GM12801 (cell line): ENCODE results near the gene RXRA.

Experiments used
- CTCF ChIP-seq: IDR thresholded peaks from one replicate; pipeline ENCODE4 v1.5.1; 2011; ENCODE audit warnings: control low read depth; ENCODE audit not compliant: insufficient read length; ENCODE audit errors: extremely low read depth

Gene RXRA

GRCh38 chr9:134320868-134321471 is 5.3 kb upstream of the RXRA start:
- no peak for TF ChIP-seq CTCF

- TF ChIP-seq CTCF = no peak
These were observed 4.7 kb upstream of the RXRA start for GRCh38 chr9:134321531-134321930.

GRCh38 chr9:134321946-134322741 is 4.1 kb upstream of the RXRA start:
- TF ChIP-seq CTCF = no peak

- no peak for TF ChIP-seq CTCF
These were observed 3.4 kb upstream of the RXRA start for GRCh38 chr9:134322781-134323241.

GRCh38 chr9:134323741-134324358 is 2.4 kb upstream of the RXRA start:
- TF ChIP-seq CTCF = no peak

GRCh38 chr9:134324359-134325095 is 1.7 kb upstream of the RXRA start:
- TF ChIP-seq CTCF = no peak
